ENCODE data around the gene TTC8. TPM values are rescaled to one million over a fixed set of nuclear protein-coding genes. Genes with fewer than 3 reads are reported as not detected.
"Not testable (repeated sequence)": the region's sequence is repeated elsewhere in the genome, so short reads cannot be mapped to it uniquely, and the experiment has no call there.

TTC8 gene
- total RNA-seq, 1 experiment from 2014 or later: 23.9 TPM

GRCh38 chr14:88856786-88857366 lies 32.4 kb downstream of the TTC8 start:
- Mint-ChIP-seq H3K27me3 (ENCODE audit: insufficient read depth, unreplicated experiment) (no peaks in the 10 kb centered on the region), H3K4me3 (ENCODE audit: unreplicated experiment) (no peak overlapping the region), H3K4me1 (ENCODE audit: insufficient read depth, unreplicated experiment) (no peaks in the 10 kb centered on the region), H3K27ac (ENCODE audit: low read depth, unreplicated experiment) (no peak overlapping the region), H3K9me3 (ENCODE audit: unreplicated experiment) (no peaks in the 10 kb centered on the region), H3K36me3 (ENCODE audit: insufficient read depth, unreplicated experiment) (peaks cover 60% of the 10 kb centered on the region)
- ChIA-PET POLR2A (interaction anchor here (0.9 kb wide), 1 partner anchor 25 kb away, joined by 3 read pairs; no protein-coding TSS in a partner anchor), CTCF (interaction anchor here (0.7 to 4.2 kb wide), 5 partner anchors 25 to 189 kb away, joined by 3 to 27 read pairs (median 3); partner anchors contain the start of gene EML5)
- intact Hi-C loops (cut with micrococcal nuclease): no loop called here
- BruUV-seq (replicated peaks): no TSS peak
- no peak for DNase-seq (ENCODE audit: unreplicated experiment)
- TF ChIP-seq, protein P1, sequence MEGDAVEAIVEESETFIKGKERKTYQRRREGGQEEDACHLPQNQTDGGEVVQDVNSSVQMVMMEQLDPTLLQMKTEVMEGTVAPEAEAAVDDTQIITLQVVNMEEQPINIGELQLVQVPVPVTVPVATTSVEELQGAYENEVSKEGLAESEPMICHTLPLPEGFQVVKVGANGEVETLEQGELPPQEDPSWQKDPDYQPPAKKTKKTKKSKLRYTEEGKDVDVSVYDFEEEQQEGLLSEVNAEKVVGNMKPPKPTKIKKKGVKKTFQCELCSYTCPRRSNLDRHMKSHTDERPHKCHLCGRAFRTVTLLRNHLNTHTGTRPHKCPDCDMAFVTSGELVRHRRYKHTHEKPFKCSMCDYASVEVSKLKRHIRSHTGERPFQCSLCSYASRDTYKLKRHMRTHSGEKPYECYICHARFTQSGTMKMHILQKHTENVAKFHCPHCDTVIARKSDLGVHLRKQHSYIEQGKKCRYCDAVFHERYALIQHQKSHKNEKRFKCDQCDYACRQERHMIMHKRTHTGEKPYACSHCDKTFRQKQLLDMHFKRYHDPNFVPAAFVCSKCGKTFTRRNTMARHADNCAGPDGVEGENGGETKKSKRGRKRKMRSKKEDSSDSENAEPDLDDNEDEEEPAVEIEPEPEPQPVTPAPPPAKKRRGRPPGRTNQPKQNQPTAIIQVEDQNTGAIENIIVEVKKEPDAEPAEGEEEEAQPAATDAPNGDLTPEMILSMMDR (IDR thresholded peaks at IDR 0.05; ENCODE audit: unreplicated experiment): no peak

DNA sequence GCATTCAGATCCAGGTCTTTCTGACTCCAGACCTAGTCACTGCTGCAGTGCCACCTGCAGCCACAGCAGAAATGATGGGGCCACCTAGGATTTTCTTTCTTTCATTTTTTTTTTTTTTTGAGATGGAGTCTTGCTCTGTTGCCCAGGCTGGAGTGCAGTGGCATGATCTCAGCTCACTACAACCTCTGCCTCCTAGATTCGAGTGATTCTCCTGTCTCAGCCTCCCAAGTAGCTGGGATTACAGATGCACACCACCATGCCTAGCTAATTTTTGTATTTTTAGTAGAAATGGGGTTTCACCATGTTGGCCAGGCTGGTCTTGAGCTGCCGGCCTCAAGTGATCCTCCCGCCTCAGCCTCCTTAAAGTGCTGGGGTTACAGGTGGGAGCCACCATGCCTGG lies 33.4 kb downstream of the TTC8 start:
- ChIA-PET POLR2A (interaction anchor here (0.7 kb wide), 1 partner anchor 33 kb away, joined by 3 read pairs; no protein-coding TSS in a partner anchor), CTCF (interaction anchor here (1.1 to 4.2 kb wide), 2 partner anchors 10 to 190 kb away, joined by 3 to 27 read pairs; no protein-coding TSS in a partner anchor)
- H3K4me3 Mint-ChIP-seq (ENCODE audit: unreplicated experiment); H3K9me3 Mint-ChIP-seq (ENCODE audit: unreplicated experiment); DNase-seq (ENCODE audit: unreplicated experiment); BruUV-seq (replicated peaks); H3K27ac Mint-ChIP-seq (ENCODE audit: low read depth, unreplicated experiment); intact Hi-C loops (cut with micrococcal nuclease); H3K27me3 Mint-ChIP-seq (ENCODE audit: insufficient read depth, unreplicated experiment); H3K4me1 Mint-ChIP-seq (ENCODE audit: insufficient read depth, unreplicated experiment): not testable (repeated sequence)
- H3K36me3 Mint-ChIP-seq (ENCODE audit: insufficient read depth, unreplicated experiment): peaks cover 66% of the 10 kb centered on the region

- BruUV-seq (replicated peaks); H3K4me1 Mint-ChIP-seq (ENCODE audit: insufficient read depth, unreplicated experiment); DNase-seq (ENCODE audit: unreplicated experiment); H3K27ac Mint-ChIP-seq (ENCODE audit: low read depth, unreplicated experiment); H3K27me3 Mint-ChIP-seq (ENCODE audit: insufficient read depth, unreplicated experiment); H3K4me3 Mint-ChIP-seq (ENCODE audit: unreplicated experiment); intact Hi-C loops (cut with micrococcal nuclease); H3K9me3 Mint-ChIP-seq (ENCODE audit: unreplicated experiment): not testable (repeated sequence)
- POLR2A ChIA-PET: interaction anchor here (1.4 kb wide), 1 partner anchor 35 kb away, joined by 3 read pairs; the partner anchor contains the start of gene TTC8
- CTCF ChIA-PET: interaction anchor here (0.5 to 4.2 kb wide), 2 partner anchors 34 to 191 kb away, joined by 4 to 27 read pairs; partner anchors contain the start of gene TTC8
- peaks cover 63% of the 10 kb centered on the region for H3K36me3 Mint-ChIP-seq (ENCODE audit: insufficient read depth, unreplicated experiment)
Observed at GRCh38 chr14:88859118-88859517, 34.7 kb downstream of the TTC8 start.

DNA sequence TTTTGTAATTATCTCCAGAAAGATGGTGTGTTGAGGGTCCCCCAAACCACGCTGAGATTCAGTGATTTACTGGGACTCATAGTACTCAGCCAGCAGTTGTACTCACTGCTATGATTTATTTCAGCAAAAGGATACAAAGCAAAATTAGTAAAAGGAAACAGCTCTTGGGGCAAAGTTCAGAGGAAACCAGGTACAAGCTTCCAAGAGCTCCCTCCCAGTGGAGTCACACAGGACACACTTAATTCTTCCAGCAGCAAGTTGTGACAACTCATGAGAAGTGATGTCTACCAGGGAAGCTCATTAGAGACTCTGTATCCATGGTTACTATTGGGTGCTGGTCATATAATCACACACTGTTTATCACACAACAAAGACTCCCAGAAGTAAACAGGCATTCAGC lies 38.7 kb downstream of the TTC8 start:
- Mint-ChIP-seq H3K27ac (ENCODE audit: low read depth, unreplicated experiment) (no peak overlapping the region), H3K27me3 (ENCODE audit: insufficient read depth, unreplicated experiment) (no peaks in the 10 kb centered on the region), H3K36me3 (ENCODE audit: insufficient read depth, unreplicated experiment) (peaks cover 50% of the 10 kb centered on the region), H3K9me3 (ENCODE audit: unreplicated experiment) (no peaks in the 10 kb centered on the region), H3K4me3 (ENCODE audit: unreplicated experiment) (no peak overlapping the region), H3K4me1 (ENCODE audit: insufficient read depth, unreplicated experiment) (no peaks in the 10 kb centered on the region)
- TF ChIP-seq, protein P1 (IDR thresholded peaks at IDR 0.05; ENCODE audit: unreplicated experiment): no peak
- BruUV-seq (replicated peaks): no TSS peak
- CTCF ChIA-PET: interaction anchor here (0.6 kb wide), 1 partner anchor 71 kb away, joined by 3 read pairs; the partner anchor contains the start of gene EML5
- POLR2A ChIA-PET: interaction anchor here (1.0 kb wide), 1 partner anchor 10 kb away, joined by 3 read pairs; no protein-coding TSS in a partner anchor
- DNase-seq (ENCODE audit: unreplicated experiment): no peak
- intact Hi-C loops (cut with micrococcal nuclease): no loop called here

DNA sequence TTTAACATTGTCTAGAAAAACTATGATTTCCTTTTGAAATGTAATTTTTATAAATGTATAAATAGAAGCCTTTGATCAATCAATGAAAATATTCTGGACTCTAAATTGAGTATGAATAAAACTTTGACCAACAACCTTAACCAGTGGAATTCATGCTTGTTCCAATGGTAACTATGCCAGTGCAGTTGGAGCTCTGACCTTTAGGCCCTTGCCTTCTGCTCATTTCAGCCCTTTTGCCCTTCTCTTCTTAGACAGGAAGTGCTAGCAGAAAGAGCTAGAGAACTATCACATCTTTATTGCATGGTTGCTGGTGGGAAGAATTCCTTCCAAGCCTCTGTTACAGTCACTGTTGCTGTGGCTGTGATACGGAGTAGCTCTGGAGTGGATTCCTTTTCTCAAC lies 39.7 kb downstream of the TTC8 start:
- Mint-ChIP-seq H3K4me1 (ENCODE audit: insufficient read depth, unreplicated experiment) (no peaks in the 10 kb centered on the region), H3K4me3 (ENCODE audit: unreplicated experiment) (no peak overlapping the region), H3K27me3 (ENCODE audit: insufficient read depth, unreplicated experiment) (no peaks in the 10 kb centered on the region), H3K27ac (ENCODE audit: low read depth, unreplicated experiment) (no peak overlapping the region), H3K9me3 (ENCODE audit: unreplicated experiment) (no peaks in the 10 kb centered on the region), H3K36me3 (ENCODE audit: insufficient read depth, unreplicated experiment) (peaks cover 40% of the 10 kb centered on the region)
- TF ChIP-seq, protein P1 (IDR thresholded peaks at IDR 0.05; ENCODE audit: unreplicated experiment): no peak
- no TSS peak for BruUV-seq (replicated peaks)
- CTCF ChIA-PET: interaction anchor here (0.8 to 1.2 kb wide), 2 partner anchors 71 to 196 kb away, joined by 3 to 5 read pairs; partner anchors contain the start of gene EML5
- POLR2A ChIA-PET: interaction anchor here (1.0 kb wide), 1 partner anchor 9 kb away, joined by 3 read pairs; no protein-coding TSS in a partner anchor
- no peak for DNase-seq (ENCODE audit: unreplicated experiment)
- intact Hi-C loops (cut with micrococcal nuclease): no loop called here

Measured in MCF 10A (cell line).